Limb (tissue), 2 donors: ENCODE data around the gene ZBP1.

ENCODE experiments used
- DNase-seq, 2 donors: peaks; one replicate each; pipeline ENCODE4 v3.0.0-alpha.2; 2016; ENCODE audit errors: extremely low spot score in 2 of 2

Gene ZBP1

DNA sequence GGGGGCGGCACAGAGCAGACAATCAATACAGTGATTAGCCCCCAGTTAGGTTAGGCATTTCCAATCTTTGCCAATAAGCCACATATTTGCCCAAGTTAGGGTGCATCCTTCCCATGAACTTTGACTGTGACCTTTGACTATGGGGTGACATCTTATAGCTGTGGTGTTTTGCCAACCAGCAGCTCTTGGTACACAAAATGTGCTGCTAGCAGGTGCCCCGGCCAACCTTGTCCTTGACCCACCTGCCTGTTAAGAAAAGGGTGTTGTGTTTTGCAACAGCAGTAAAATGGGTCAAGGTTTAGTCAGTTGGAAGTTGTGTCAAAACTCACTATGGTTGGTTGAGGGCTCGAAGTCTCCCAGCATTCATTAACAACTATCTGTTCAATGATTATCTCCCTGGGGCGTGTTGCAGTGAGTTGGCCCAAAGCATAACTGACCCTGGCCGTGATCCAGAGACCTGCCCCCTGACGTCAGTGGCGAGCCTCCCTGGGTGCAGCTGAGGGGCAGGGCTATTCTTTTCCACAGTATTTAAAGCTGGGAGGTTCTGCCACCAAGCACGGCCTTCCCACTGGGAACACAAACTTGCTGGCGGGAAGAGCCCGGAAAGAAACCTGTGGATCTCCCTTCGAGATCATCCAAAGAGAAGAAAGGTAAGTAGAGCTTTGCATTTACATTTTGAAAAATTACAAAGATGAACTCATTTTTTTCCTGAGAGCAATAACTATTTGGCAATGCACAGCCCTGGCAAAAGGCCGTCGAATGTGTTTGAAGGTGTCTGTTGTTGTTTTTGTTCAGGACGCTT lies 59.5 kb downstream of the ZBP1 start, which contains the start of gene PCK1:
TSS of gene PCK1 (plus strand) at position 557 of the 802 bp plus-strand sequence. CDS start 302 bp downstream, outside the sequence.
- peak in 1 of 2 donors; percentile 57 for DNase-seq

DNA sequence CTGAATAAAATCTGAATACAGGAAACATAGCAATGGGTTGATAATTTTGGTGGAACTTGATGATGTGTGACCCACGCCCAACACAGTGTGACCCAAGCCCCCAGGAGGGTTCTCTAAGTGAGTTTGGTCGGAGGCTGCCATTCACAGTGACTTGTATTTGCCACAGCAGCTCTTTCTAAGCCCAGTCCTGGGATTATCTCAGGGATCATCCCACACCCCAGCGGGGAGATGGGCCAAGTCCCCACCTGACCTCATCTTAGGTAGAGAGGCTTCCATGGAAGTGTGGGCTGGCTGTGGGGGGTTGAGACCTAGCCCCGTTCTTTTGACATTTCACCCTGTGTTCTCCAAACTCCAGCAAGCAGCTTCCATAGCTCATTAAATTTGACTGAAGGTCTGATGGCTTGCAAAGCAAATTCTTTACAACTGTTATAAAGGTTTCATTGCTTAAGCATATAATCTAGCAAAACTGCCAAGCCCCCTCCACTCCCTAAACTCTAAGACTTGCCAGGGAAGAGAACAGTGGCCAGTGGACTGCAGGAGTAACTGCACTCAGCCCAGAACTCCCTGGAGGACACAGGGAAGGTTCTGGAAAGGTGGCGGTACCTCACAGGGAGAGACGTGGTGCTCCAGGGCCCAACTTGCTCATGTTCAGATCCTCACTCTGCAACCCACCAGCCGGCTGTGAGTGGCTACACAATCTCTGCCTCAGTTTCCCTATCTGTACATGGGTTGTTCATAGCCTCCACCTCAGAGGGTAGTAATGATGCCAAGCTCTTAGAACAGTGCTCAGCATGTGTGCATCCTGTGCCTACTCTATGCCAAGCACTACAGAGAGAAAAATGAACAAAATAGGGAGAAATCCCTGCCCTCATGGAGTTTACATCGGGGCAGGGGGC lies 60.3 kb downstream of the ZBP1 start:
- DNase-seq = no peak

DNA sequence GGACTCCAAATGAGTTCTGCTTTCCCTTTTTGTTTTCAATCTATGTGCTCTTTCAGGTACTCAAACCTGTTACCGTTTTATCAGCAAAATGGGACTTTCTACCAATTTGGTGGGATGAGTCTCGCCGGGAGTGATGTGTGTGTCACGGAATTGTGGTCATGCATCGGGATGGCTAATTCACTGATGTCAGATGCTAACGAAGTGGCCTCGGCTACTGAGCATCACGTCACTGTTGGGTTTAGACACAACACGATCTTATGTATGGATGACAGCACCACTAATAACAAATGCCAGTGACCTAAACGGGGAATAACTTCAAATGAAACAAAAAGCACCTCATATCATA lies 61.0 kb downstream of the ZBP1 start:
- no peak for DNase-seq

DNA sequence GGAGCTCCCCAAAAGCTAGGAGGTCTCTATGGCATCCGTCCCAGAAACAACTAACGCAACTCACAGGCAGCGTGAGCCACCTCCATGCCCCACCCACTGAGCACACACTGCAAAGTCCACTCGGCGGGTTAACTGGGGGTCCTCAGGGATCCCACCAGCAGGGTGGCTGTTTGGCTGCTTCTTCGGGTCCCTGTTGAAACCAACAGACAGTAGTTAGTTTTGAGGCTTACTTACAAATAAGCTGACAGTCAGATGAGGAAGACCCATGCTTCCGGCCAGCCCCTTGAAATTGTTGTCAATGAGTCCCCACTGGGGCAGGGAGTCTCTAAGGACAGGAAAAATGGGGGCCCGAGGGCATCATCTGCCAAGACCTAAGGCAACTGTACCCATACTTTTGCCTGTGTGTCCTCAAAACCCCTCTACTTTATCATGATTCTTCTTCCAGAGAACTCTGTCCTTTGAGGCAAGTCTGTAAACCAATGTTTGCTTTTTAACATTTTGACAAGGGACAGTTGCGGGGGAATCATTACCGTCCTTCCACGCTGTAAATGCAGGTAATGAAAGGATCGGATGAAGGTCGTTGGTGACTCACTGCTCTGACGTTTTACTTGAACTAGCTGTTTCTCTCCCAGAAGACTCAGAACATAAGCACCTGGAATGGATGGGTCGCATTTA lies 61.5 kb downstream of the ZBP1 start:
- DNase-seq = no peak

DNA sequence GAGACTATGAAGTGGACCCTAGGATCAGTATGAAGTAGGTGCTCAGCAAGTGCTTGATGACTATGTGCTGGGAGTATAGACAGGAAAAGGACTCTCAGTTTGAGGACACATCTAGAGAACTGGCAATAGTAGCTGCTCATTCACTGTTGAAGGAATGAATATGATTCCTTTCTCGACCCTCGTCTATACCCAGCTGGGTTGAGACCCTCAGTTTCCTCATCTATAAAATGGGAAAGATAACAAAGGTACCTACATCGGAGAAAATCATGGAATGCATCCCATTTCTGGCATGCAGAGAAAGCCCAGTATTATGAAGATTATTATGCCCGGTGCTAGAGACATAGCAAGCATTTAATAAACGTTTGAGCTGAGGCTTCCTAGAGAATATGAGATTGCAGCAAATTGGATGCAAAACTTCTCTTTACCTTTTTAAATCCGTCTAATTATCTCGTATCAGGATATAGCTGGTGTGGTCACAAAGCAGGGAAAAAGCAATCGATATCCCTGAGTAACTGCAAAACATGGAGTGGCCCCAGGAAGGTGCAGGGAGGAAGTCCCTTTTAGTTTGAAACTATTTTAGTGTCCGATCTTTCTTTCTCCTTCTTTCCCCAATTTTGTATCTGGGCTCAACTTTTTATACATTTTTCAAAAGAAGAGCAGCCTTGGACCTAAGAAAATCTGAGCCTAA lies 62.2 kb downstream of the ZBP1 start:
- no peak for DNase-seq

DNA sequence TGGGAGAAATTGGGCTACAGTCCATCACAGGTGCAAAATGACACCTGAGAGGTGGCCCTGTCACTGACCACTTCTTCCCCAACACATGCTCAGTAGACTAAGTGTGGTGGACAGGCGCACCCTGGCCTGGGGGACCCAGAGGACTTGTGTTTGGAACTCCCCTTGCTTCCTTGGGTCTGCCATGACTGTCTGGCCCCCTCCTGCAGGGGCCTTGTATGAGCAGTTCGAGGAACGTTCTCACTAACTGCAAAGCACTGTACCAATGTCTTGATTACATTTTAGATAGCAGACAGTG lies 63.3 kb downstream of the ZBP1 start:
- no peak for DNase-seq

DNA sequence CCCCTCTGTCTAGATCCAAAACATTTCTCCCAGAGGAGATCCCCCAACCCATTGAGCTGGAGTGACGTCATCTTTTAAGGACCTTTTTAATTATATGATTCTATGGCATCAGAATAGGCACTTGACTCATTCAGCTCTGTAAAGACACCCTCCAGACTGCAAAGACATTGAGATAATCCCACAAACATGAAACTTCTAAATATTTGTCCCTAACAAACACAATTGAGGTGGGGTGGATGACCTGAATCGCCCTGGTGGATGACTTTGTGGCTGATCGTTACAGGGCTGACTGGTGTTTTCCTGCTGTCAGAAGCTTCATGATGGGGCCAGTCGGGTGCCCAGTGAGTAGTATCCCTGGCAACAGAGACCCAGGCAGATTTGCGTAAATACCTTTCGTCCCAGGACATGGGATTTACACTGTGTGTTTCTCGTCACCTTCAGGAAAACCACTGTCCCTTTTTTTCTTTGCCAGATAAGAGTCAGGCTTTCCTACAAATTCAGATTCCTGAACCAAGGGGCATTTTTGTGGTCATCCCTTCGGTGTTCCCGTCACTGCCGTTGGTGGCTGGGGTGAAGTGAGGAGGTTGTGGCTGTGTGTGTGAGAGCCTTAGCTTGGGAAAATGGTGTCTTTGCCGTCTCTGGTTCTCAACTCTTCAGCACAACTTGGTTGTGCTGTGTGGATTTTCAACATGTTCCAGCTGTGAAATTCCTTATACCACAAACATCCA lies 64.6 kb downstream of the ZBP1 start:
- no peak for DNase-seq
